Fibroblast of lung (primary cell): ENCODE results near the gene RHOT1. TPM values are rescaled to one million over a fixed set of nuclear protein-coding genes. Genes with fewer than 3 reads are reported as not detected.
"Not testable (repeated sequence)": the region's sequence is repeated elsewhere in the genome, so short reads cannot be mapped to it uniquely, and the experiment has no call there.

Experiments
- DNase-seq, 2 donors: peaks; one replicate each; pipeline versions ENCODE4 v3.0.0 to v3.0.0-alpha.2; 2010; ENCODE audit warnings: low read depth in 2 of 2
- H2AFZ ChIP-seq: 2 replicates; pipeline ENCODE4 v1.5.1; 2012; ENCODE audit warnings: low read length, control low read depth, inconsistent platforms
- H3K27ac ChIP-seq: 2 replicates; pipeline ENCODE4 v1.5.1; 2011; ENCODE audit warnings: low read length, control low read depth; ENCODE audit not compliant: insufficient read depth
- H3K27me3 ChIP-seq: 2 replicates; pipeline ENCODE4 v1.5.1; 2011; ENCODE audit warnings: mild to moderate bottlenecking, low read length; ENCODE audit not compliant: control insufficient read depth, insufficient read depth
- H3K36me3 ChIP-seq: 2 replicates; pipeline ENCODE4 v1.5.1; 2011; ENCODE audit warnings: low read length; ENCODE audit not compliant: control insufficient read depth, insufficient read depth
- H3K4me1 ChIP-seq: 2 replicates; pipeline ENCODE4 v1.5.1; 2011; ENCODE audit warnings: low read length; ENCODE audit not compliant: control insufficient read depth, insufficient read depth; ENCODE audit errors: extremely low read depth
- H3K4me2 ChIP-seq: 2 replicates; pipeline ENCODE4 v1.5.1; 2011; ENCODE audit warnings: low read length, control low read depth; ENCODE audit not compliant: insufficient read depth; ENCODE audit errors: extremely low read depth
- H3K4me3 ChIP-seq, 4 experiments: fragments of 200-600 bp in 1 of 4; sonication (generic) in 1 of 4; replicated peaks in 1 of 4; 2 replicates each; pipeline ENCODE4 v1.5.1; 2011 to 2016; ENCODE audit warnings: low read length in 4 of 4, low read depth in 3 of 4, mild to moderate bottlenecking in 3 of 4, control low read depth in 2 of 4, inconsistent platforms in 1 of 4, mixed read lengths in 1 of 4; ENCODE audit not compliant: insufficient read depth in 1 of 4; ENCODE audit errors: control extremely low read depth in 1 of 4
- H3K79me2 ChIP-seq: 2 replicates; pipeline ENCODE4 v1.5.1; 2012; ENCODE audit warnings: mild to moderate bottlenecking, low read length, inconsistent platforms; ENCODE audit not compliant: control insufficient read depth, insufficient read depth
- H3K9ac ChIP-seq: 2 replicates; pipeline ENCODE4 v1.5.1; 2011; ENCODE audit warnings: mild to moderate bottlenecking, low read length, control low read depth; ENCODE audit not compliant: insufficient read depth
- H3K9me3 ChIP-seq: 2 replicates; pipeline ENCODE4 v1.5.1; 2012; ENCODE audit warnings: low read depth, low read length; ENCODE audit not compliant: control insufficient read depth, insufficient read depth
- H4K20me1 ChIP-seq: 2 replicates; pipeline ENCODE4 v1.5.1; 2011; ENCODE audit warnings: low read length; ENCODE audit not compliant: control insufficient read depth, insufficient read depth; ENCODE audit errors: extremely low read depth
- EZH2 ChIP-seq: IDR thresholded peaks from 2 replicates; pipeline ENCODE4 v1.5.1; 2012; ENCODE audit warnings: low read length, control low read depth, mild to moderate bottlenecking; ENCODE audit errors: missing control alignments
- polyA minus RNA-seq: library from RNA; depleted of rRNA, polyadenylated mRNA; stranded (reverse); fragments of >200 nt; gene quantifications from 2 replicates; pipeline ENCODE4 v1.2.3, GENCODE V29; 2011; ENCODE audit warnings: low replicate concordance
- polyA plus RNA-seq, 2 donors: library from polyadenylated mRNA; depleted of rRNA in 1 of 2; stranded (reverse) in 1 of 2; unstranded in 1 of 2; fragments of >200 nt; gene quantifications; 2 replicates each; pipeline ENCODE4 v1.2.1, GENCODE V29; 2011 to 2012; ENCODE audit warnings: missing spikeins in 1 of 2
- total RNA-seq: library from RNA; depleted of rRNA; stranded (reverse); fragments of >200 nt; gene quantifications from 2 replicates; pipeline ENCODE4 v1.2.1, GENCODE V29; 2014
- TF ChIP-seq, protein P1 (sequence below), 2 donors: IDR thresholded peaks in 1 of 2; conservative IDR thresholded peaks in 1 of 2; 1 replicate in 1 of 2; 2 replicates in 1 of 2; pipeline ENCODE4 v1.5.1; 2011 to 2012; ENCODE audit warnings: low read length in 2 of 2, control low read depth in 1 of 2, inconsistent platforms in 1 of 2, low read depth in 1 of 2, mild to moderate bottlenecking in 1 of 2

RHOT1 gene
- total RNA-seq = 44.7 and 58.8 TPM in 2 replicates
- 41.3 and 45.6 TPM in 2 replicates for polyA plus RNA-seq
- polyA plus RNA-seq (2012) = 19.2 and 20.2 TPM in 2 replicates
- polyA minus RNA-seq = 7.0 and 17.9 TPM in 2 replicates

- Histone ChIP-seq H3K27me3 (no peaks in the 10 kb centered on the region), H3K4me1 (no peaks in the 10 kb centered on the region), H2AFZ (peak within 1 kb of the TSS; percentile 88)
These were observed at the start of gene RHOT1 for GRCh38 chr17:32142038-32142856. Gene RHOT1 (plus strand): TSS chr17:32142502. CDS start chr17:32142693, 191 bp downstream.

GRCh38 chr17:32099686-32100085, 42.6 kb upstream of the RHOT1 start:
- Histone ChIP-seq H3K4me1 (no peaks in the 10 kb centered on the region), H3K4me3 (no peak overlapping the region), H3K27ac (no peak overlapping the region), H4K20me1 (no peaks in the 10 kb centered on the region), H3K27me3 (no peaks in the 10 kb centered on the region), H3K9me3 (no peaks in the 10 kb centered on the region), H3K9ac (no peak overlapping the region), H3K4me2 (no peak overlapping the region), H3K36me3 (no peaks in the 10 kb centered on the region), H2AFZ (no peak overlapping the region), H3K79me2 (no peaks in the 10 kb centered on the region)
- no peak for TF ChIP-seq EZH2
- TF ChIP-seq, protein P1, sequence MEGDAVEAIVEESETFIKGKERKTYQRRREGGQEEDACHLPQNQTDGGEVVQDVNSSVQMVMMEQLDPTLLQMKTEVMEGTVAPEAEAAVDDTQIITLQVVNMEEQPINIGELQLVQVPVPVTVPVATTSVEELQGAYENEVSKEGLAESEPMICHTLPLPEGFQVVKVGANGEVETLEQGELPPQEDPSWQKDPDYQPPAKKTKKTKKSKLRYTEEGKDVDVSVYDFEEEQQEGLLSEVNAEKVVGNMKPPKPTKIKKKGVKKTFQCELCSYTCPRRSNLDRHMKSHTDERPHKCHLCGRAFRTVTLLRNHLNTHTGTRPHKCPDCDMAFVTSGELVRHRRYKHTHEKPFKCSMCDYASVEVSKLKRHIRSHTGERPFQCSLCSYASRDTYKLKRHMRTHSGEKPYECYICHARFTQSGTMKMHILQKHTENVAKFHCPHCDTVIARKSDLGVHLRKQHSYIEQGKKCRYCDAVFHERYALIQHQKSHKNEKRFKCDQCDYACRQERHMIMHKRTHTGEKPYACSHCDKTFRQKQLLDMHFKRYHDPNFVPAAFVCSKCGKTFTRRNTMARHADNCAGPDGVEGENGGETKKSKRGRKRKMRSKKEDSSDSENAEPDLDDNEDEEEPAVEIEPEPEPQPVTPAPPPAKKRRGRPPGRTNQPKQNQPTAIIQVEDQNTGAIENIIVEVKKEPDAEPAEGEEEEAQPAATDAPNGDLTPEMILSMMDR (conservative IDR thresholded peaks at IDR 0.05 in 1 of 2, IDR thresholded peaks at IDR 0.05 in 1 of 2; ENCODE audit: low read depth in 1 of 2, low read length in 2 of 2) = no peak
- no peak for DNase-seq

More at GRCh38 chr17:32142038-32142856, at the start of gene RHOT1:
- DNase-seq = peak; percentile 85 to 91
- TF ChIP-seq, protein P1 (conservative IDR thresholded peaks at IDR 0.05 in 1 of 2, IDR thresholded peaks at IDR 0.05 in 1 of 2; ENCODE audit: low read depth in 1 of 2, low read length in 2 of 2) = peak; percentile 39 to 61
- TF ChIP-seq EZH2 = no peak
- Histone ChIP-seq H4K20me1 (no peaks in the 10 kb centered on the region), H3K4me2 (peak within 1 kb of the TSS; percentile 88), H3K9me3 (no peaks in the 10 kb centered on the region), H3K36me3 (no peaks in the 10 kb centered on the region), H3K4me3 (peak within 1 kb of the TSS; percentile 80 to 97 (median 84)), H3K27ac (peak within 1 kb of the TSS; percentile 81), H3K9ac (peak within 1 kb of the TSS; percentile 69), H3K79me2 (peaks cover 35% of the 10 kb centered on the region)

DNA sequence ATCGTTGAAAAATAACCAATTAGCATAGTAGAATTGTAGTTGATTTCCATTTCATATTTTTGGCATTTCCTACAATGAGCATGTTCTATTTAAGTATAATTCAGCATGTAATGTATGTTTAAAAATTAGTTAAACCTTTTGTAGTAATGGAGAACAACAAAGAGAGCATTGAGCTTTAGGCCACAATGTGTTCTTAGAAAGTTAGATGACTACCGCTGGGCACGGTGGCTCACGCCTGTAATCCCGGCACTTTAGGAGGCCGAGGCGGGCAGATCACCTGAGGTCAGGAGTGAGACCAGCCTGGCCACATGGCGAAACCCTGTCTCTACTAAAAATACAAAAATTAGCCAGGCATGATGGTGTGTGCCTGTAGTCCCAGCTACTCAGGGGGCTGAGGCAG, 42.0 kb upstream of the RHOT1 start:
- H3K4me2 ChIP-seq, H3K4me3 ChIP-seq, H3K79me2 ChIP-seq, H4K20me1 ChIP-seq, H3K9ac ChIP-seq, H3K27me3 ChIP-seq, H3K9me3 ChIP-seq, H3K4me1 ChIP-seq, H3K36me3 ChIP-seq, H3K27ac ChIP-seq, H2AFZ ChIP-seq, DNase-seq: not testable (repeated sequence)
